Effector CD8-positive, alpha-beta T cell (primary cell): ENCODE data around the gene PTPN3.
"Not testable (repeated sequence)": the region's sequence is repeated elsewhere in the genome, so short reads cannot be mapped to it uniquely, and the experiment has no call there.

Source experiments
- DNase-seq: peaks from one replicate; lab custom pipeline; 2025; lab: John Stamatoyannopoulos, UW

The PTPN3 gene

GRCh38 chr9:109387206-109387605 lies 110.9 kb downstream of the PTPN3 start:
- no peak for DNase-seq

GRCh38 chr9:109385499-109385898 lies 112.6 kb downstream of the PTPN3 start:
- no peak for DNase-seq

- DNase-seq, result no peak
These were observed 114.2 kb downstream of the PTPN3 start for GRCh38 chr9:109383947-109384346.

DNA sequence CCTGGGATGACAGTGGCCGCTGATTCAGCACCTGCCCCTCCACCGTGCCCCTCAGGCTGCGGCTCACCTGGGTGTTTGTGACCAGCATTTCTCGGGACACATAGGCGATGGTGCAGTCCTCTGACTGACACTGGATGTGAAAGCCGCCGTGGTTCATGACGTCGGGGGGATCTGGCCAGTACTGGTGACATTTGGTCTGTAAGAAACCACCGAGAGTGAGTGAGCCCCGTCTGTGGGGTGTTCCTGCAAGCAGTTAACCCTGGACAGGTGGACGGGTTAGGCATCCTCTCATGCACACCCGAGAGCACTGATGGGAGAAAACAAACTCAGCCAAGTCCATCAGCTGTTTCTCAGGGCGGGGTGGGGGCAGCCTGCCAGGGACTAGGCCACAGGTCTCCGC lies 114.8 kb downstream of the PTPN3 start:
- no peak for DNase-seq

- DNase-seq, result no peak
These were observed 115.5 kb downstream of the PTPN3 start for GRCh38 chr9:109382585-109382984.

DNA sequence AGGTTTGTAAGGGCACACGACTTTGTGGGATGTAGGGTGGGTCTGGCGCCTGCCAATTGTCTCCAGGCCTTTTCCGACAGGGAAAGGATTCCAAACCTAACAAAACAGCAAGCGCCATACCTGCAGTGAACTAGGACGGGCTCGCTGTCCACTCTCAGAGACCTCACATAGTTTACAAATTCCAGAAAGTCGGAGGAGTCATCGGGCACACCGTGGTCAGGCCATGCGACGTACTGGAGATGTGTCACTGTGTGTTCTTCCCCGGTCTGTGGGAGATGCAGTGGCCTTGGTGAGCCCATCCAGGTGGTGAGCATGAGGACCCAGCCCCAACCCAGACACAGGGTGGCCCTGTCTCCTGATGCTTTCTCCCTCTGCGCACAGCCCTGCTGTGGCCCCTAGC lies 115.9 kb downstream of the PTPN3 start:
- DNase-seq, result no peak

DNA sequence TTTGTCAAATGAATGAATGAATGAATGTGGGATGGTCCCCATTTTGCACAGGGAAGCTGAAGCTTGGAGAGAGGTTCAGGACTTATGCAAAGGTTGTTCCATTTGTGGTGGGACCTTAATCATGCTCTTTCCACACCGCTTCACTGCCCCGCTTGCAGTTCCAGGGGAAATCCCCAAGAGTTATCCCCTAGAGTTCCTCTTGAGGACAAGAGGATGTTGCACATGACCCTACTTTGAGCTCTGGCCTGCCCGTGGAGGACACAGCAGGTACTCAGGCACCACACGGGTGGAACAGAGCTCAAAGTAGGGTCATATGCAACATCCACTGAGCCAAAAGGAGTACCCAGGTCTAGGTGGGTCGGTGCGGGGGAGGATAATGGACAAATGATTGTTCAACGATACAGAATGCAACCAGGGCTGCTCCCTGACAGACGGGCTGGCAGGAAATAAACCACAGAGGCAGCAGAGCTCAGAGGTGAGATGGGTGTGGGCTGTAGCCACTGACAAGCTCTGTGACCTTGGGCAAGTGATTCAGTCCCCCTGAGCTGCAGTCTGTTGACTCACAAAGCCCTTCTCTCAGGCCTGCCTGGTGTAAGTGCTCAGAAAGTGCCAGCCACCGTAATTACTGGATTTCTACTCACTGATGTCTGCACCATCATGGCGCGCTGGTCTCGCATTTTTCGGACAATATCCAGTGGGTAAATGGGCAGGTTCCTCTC lies 116.9 kb downstream of the PTPN3 start:
- DNase-seq, result no peak

- no peak for DNase-seq
These were observed 118.6 kb downstream of the PTPN3 start for GRCh38 chr9:109379513-109379912.

DNA sequence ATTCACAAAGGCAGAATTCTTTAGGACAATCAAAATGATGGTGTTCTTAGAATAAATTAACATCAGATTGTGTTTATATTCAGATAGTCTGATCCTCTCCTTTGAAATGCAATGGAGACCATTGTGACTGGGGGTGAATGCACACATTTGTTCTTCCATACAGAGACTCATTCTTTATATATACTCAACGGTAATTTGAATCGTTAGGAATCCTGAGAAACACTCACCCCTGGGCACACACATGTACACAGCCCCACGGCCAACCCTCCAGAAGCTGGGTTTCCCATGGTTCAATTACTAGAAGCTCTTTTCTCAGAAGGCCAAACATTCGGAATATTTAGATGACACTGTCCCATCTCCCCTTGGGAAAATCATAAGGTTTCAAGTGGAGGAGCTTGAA lies 119.8 kb downstream of the PTPN3 start:
- DNase-seq, result no peak

GRCh38 chr9:109372246-109372645 lies 125.9 kb downstream of the PTPN3 start:
- DNase-seq, result no peak

DNA sequence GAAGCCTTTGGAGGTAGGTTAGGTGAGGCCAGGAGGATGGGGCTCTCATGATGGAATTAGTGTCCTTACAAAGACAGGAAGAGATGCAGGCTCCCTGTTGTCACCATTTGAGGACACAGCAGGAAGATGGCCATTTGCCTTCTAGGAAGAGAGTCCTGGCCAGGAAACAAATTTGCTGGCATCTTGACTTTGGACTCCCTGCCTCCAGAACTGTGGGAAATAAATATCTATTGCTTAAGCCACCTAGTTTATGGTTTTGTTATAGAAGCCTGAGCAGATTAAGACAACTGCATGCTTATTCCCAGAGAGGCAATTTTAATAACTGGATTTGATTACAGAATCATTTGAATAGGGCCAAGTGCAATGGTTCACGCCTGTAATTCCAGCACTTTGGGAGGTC lies 126.7 kb downstream of the PTPN3 start:
- no peak for DNase-seq

GRCh38 chr9:109369285-109369684 lies 128.8 kb downstream of the PTPN3 start:
- no peak for DNase-seq

- DNase-seq, result no peak
These were observed 137.3 kb downstream of the PTPN3 start for GRCh38 chr9:109360771-109361170.

DNA sequence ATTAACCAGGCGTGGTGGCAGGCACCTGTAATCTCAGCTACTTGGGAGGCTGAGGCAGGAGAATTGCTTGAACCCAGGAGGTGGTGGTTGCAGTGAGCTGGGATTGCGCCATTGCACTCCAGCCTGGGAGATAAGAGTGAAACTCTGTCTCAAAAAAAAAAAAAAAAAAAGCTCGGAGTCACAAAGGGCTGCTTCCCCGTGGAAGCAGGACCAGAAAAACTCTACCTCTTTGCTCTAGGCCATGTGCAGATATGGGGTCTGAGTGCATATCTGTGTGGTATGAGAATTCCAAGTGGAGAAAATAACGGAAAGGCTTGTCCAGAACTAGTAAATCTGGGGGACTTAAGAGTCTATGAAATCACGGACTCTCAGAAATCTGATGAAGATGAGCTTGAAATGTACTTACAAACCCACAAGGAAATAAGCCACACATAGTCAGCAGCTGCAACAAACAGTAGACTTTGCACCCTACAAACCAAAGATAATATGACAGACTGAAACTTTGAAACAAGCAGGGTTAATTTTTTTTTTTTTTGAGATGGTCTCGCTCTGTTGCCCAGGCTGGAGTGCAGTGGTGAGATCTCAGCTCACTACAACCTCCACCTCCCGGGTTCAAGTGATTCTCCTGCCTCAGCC lies 139.0 kb downstream of the PTPN3 start:
- DNase-seq, result not testable (repeated sequence)

DNA sequence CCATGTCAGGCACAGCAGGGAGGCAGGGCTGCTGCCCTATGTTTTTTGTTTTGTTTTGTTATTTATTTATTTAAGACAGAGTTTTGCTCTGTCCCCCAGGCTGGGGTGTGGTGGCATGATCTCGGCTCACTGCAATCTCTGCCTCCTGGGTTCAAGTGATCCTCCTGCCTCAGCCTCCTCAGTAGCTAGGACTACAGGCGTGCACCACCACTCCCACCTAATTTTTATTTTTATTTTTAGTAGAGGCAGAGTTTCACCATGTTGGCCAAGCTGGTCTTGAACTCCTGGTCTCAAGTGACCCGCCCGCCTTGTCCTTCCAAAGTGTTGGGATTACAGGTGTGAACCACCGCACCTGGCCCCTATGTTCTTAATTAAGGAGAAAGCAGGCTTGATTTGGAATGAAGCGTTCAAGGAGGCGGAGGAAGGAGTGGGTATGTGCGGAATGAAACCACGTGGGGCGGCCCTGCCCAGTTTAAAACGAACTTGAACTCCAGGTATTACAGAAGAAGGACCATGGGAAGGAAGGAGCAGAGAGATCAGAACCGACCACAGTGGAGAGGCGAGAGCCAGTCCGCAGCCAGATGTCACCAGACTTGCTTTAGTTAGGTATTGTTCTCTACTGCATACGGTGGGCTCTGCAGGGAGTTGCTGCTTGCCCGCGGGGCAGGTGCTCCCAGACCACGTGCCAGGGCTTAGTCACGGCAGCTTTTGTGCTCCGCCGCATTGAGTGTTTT lies 142.4 kb downstream of the PTPN3 start:
- DNase-seq, result no peak

DNA sequence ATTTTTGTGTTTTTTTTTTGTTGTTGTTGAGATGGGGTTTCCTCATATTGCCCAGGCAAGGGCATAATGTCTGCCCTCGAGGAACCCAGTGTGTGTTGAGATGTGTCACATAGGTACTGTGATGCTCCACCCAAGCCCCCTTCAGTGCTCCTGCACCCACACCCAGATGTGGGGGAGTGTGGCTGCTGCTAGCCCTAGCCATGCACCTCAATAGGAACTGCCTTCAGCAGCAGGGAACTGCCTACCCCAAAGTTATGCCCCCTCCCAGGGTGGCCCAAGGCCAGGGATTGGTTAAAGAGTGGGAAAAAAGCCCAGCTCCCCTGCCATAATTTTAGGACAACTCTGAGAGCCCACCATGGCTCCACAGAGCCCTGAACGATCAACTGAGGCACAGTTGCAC lies 143.9 kb downstream of the PTPN3 start:
- no peak for DNase-seq

DNA sequence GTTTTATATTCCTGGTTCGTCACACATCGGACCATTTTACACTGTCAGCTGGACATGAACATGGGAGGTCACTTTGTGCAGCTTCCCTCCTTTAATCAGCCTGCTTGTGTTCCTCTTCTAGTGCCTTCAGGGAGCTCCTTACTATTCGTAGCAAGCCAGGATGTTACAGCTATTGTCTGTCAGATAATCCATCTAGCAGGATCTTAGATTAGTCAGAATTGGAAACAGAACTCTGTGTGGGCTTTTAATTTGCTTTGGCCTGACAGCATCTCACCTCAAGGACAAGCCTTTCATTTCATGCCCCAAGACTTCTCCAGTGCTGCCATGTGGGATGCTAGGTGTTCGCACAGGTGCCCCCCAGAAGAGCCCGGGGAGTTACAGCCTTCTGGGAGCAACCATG lies 147.1 kb downstream of the PTPN3 start:
- no peak for DNase-seq

DNA sequence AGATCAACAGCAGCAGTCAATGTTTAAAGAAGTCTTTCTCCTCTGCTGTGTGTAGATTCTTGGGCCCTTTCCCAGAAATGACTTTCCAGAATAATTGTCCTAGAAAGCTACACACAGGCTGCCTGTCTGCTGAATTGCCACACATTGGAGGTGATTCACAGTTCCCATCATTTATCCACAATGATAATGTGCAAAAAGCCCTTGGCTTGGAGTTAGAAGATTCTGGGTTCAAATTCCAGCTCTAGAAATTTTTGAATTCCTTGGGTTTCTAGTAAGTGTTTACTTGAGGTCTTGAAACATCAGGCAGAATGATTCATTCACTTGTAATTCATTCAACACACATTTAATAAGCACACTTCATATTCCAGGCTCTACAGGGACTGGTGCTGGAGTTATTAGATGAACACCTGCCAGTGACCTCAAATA lies 148.7 kb downstream of the PTPN3 start:
- no peak for DNase-seq

DNA sequence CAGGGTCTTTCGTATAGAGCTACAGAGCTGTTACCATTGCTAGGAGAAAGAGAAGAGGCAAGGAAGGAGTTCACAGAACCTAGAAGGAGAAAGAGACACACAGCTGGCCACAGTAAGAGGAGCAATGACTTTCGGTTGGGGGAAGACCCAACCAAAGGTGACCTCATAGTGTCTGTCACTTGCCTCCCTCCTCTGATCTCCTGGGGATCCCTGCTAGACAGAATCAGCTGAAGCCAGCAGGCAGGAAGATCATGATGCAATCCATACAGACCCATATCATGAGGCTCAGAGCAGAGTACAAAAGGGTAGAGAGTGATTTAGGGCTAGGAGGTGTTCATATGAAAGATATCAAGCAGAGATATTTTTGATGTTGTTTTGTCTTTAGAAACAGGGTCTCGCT lies 151.2 kb downstream of the PTPN3 start:
- no peak for DNase-seq

DNA sequence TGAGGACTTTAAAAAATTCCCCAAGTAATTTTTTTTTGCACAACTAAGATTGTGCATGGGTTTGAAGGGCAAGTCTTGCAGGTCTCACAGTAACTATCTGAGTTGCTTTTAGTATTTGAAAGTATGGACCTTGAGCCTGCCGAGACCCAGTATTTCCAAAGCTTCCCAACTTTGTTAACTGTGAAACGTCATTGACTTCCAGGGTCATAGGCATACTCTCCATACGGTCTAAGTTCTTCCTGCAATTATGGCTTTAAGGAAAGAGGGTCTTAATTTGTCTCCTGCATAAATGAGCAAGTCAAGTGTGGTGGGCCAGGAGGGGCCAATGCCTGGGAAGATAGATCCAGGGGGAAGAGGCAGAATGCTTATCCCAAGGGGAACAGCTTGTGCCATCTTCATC lies 153.2 kb downstream of the PTPN3 start:
- no peak for DNase-seq

DNA sequence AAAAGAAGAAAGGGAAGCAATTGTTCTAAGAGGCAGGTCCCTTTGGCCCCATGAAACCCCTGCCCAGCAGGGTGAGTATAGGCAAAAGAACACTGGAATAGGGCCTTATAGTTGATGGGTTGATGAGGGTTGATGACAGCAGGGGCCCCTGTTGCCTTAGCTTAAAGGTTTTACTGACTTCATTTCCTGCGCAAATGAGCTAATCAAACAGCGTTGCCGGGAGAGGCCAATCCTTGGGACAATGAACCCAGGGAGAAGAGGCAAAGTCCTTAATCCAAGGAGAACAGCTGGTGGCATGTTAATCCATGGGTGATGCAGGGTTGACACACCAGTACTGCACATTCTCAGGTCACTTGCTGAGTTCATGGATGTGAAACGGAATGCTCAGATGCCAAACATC lies 155.2 kb downstream of the PTPN3 start:
- no peak for DNase-seq

- no peak for DNase-seq
These were observed 156.5 kb downstream of the PTPN3 start for GRCh38 chr9:109341561-109341960.

GRCh38 chr9:109340979-109341378 lies 157.1 kb downstream of the PTPN3 start:
- not testable (repeated sequence) for DNase-seq
